K562 (cell line): ENCODE results near the gene MYO1D. TPM values are rescaled to one million over a fixed set of nuclear protein-coding genes. Genes with fewer than 3 reads are reported as not detected.

Experiments
- ARNT ChIP-seq, 2 experiments: fragments of 450-650 bp; IDR thresholded peaks; 2 replicates each; pipeline ENCODE4 v1.6.1; 2016; ENCODE audit warnings: mild to moderate bottlenecking in 1 of 2
- C11orf30 ChIP-seq: fragments of 450-650 bp; IDR thresholded peaks from 2 replicates; pipeline ENCODE4 v1.6.1; 2016; ENCODE audit warnings: low read depth, mild to moderate bottlenecking
- CREB5 ChIP-seq: fragments of 250-450 bp; sonication (Bioruptor Pico); IDR thresholded peaks from 2 replicates; pipeline ENCODE4 v1.5.0; 2020; ENCODE audit warnings: mild to moderate bottlenecking
- E2F4 ChIP-seq: sonication (generic); formaldehyde crosslinking; IDR thresholded peaks from 2 replicates; pipeline ENCODE4 v1.8.0; 2022; ENCODE audit warnings: mild to moderate bottlenecking, low read depth, missing genetic modification reagents
- EP300 ChIP-seq: IDR thresholded peaks from 2 replicates; pipeline ENCODE4 v1.6.1; 2012; ENCODE audit warnings: low read length, improper control_type of control experiment
- ERF ChIP-seq: fragments of 450-650 bp; formaldehyde crosslinking; IDR thresholded peaks from 2 replicates; pipeline ENCODE4 v1.4.0; 2020; ENCODE audit warnings: mild to moderate bottlenecking, mixed read lengths
- JUND ChIP-seq, 2 experiments: IDR thresholded peaks; 2 replicates in 1 of 2; 3 replicates in 1 of 2; pipeline ENCODE4 v1.6.1; 2011; ENCODE audit warnings: borderline replicate concordance in 2 of 2, low read depth in 2 of 2, low read length in 2 of 2, improper control_type of control experiment in 1 of 2, missing biosample characterization in 1 of 2, missing genetic modification characterization in 1 of 2, missing genetic modification reagents in 1 of 2
- L3MBTL2 ChIP-seq: fragments of 450-650 bp; IDR thresholded peaks from 2 replicates; pipeline ENCODE4 v1.6.1; 2016; ENCODE audit warnings: mild to moderate bottlenecking, moderate library complexity
- TCF7 ChIP-seq: sonication (generic); IDR thresholded peaks from 2 replicates; pipeline ENCODE4 v1.6.1; 2016; ENCODE audit warnings: antibody characterized with exemption, borderline replicate concordance
- U2AF2 ChIP-seq: fragments of 200-400 bp; formaldehyde crosslinking; optimal IDR thresholded peaks from 2 replicates; pipeline ENCODE3; 2017; ENCODE audit warnings: low read depth, mild to moderate bottlenecking, low read length
- ZBTB11 ChIP-seq, 3 experiments: fragments of 200-800 bp in 1 of 3; fragments of 250-450 bp in 1 of 3; fragments of 450-650 bp in 1 of 3; sonication (Bioruptor Pico) in 1 of 3; sonication (Bioruptor generic) in 1 of 3; formaldehyde crosslinking in 1 of 3; IDR thresholded peaks; 2 replicates each; pipeline versions ENCODE4 v1.6.1 to v1.8.0; 2016 to 2022; ENCODE audit warnings: mild to moderate bottlenecking in 2 of 3, missing genetic modification characterization in 2 of 3, missing compliant biosample characterization in 1 of 3, moderate library complexity in 1 of 3
- ZNF551 ChIP-seq: fragments of 250-450 bp; sonication (Bioruptor Pico); IDR thresholded peaks from 2 replicates; pipeline ENCODE4 v1.5.0; 2021; ENCODE audit warnings: mild to moderate bottlenecking, moderate library complexity
- polyA plus RNA-seq, 8 experiments: library from polyadenylated mRNA; depleted of rRNA in 4 of 8; stranded (reverse) in 5 of 8; unstranded in 3 of 8; fragments of >200 nt; fragmentation: Nextera tagmentation in 2 of 8; fragmentation: Illumina TruSeq in 1 of 8; extraction: Ambion mirVana in 2 of 8; extraction: Trizol in 1 of 8; gene quantifications; 2 replicates each; pipeline versions ENCODE4 v1.2.1 to v1.2.3, GENCODE V29; 2011 to 2014; ENCODE audit warnings: inconsistent platforms in 1 of 8, missing spikeins in 1 of 8
- total RNA-seq, 7 experiments: library from RNA; depleted of rRNA in 6 of 7; stranded (reverse); fragments of >200 nt in 6 of 7; fragmentation: Illumina TruSeq in 2 of 7; extraction: Trizol in 2 of 7; gene quantifications; 2 replicates each; pipeline versions ENCODE4 v1.2.1 to v1.2.3, GENCODE V29; 2011 to 2021; ENCODE audit warnings: low replicate concordance in 1 of 7
- TF ChIP-seq, protein P1 (sequence below), 2 experiments: fragments of 450-650 bp; formaldehyde crosslinking in 1 of 2; IDR thresholded peaks; 2 replicates each; pipeline versions ENCODE4 v1.4.0 to v1.6.1; 2014 to 2020; ENCODE audit warnings: mild to moderate bottlenecking in 2 of 2, borderline replicate concordance in 1 of 2, low read depth in 1 of 2

Gene MYO1D
- total and polyA plus RNA-seq, 9 of the 15 experiments (the other 6 are each of a cell fraction or from before 2014, with no cell fraction given): 2.1 to 71.2 (median 45.4) TPM

GRCh38 chr17:32910769-32911168 is 33.8 kb upstream of the MYO1D start (continued):
- TF ChIP-seq, protein P1, sequence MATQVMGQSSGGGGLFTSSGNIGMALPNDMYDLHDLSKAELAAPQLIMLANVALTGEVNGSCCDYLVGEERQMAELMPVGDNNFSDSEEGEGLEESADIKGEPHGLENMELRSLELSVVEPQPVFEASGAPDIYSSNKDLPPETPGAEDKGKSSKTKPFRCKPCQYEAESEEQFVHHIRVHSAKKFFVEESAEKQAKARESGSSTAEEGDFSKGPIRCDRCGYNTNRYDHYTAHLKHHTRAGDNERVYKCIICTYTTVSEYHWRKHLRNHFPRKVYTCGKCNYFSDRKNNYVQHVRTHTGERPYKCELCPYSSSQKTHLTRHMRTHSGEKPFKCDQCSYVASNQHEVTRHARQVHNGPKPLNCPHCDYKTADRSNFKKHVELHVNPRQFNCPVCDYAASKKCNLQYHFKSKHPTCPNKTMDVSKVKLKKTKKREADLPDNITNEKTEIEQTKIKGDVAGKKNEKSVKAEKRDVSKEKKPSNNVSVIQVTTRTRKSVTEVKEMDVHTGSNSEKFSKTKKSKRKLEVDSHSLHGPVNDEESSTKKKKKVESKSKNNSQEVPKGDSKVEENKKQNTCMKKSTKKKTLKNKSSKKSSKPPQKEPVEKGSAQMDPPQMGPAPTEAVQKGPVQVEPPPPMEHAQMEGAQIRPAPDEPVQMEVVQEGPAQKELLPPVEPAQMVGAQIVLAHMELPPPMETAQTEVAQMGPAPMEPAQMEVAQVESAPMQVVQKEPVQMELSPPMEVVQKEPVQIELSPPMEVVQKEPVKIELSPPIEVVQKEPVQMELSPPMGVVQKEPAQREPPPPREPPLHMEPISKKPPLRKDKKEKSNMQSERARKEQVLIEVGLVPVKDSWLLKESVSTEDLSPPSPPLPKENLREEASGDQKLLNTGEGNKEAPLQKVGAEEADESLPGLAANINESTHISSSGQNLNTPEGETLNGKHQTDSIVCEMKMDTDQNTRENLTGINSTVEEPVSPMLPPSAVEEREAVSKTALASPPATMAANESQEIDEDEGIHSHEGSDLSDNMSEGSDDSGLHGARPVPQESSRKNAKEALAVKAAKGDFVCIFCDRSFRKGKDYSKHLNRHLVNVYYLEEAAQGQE (IDR thresholded peaks at IDR 0.05; ENCODE audit: borderline replicate concordance): peak; percentile 55
- TF ChIP-seq, protein P1 (CRISPR knock-in tag; IDR thresholded peaks at IDR 0.05; ENCODE audit: low read depth): no peak
- TF ChIP-seq TCF7 (no peak), U2AF2 (no peak), ERF (CRISPR knock-in tag) (no peak), C11orf30 (no peak), EP300 (peak; percentile 26; the same call in 1 of the 2 replicates), JUND (IDR thresholded peaks at IDR 0.05; ENCODE audit: borderline replicate concordance, low read depth, low read length) (peak; percentile 73; the same call in 1 of the 2 replicates), JUND (tag; IDR thresholded peaks at IDR 0.05; ENCODE audit: borderline replicate concordance, low read depth, low read length) (peak; percentile 63; the same call in 1 of the 3 replicates), ZBTB11 (CRISPR knock-in tag; IDR thresholded peaks at IDR 0.05) (no peak), CREB5 (CRISPR knock-in tag) (no peak), E2F4 (CRISPR knock-in tag) (no peak), ZNF551 (CRISPR knock-in tag) (no peak), L3MBTL2 (no peak), ARNT (IDR thresholded peaks at IDR 0.05) (no peak)
